Sigmoid colon (tissue), 7 donors: ENCODE measurements around the gene COL15A1. TPM values are rescaled to one million over a fixed set of nuclear protein-coding genes. Genes with fewer than 3 reads are reported as not detected.

Experiments
- DNase-seq: peaks from one replicate; pipeline ENCODE4 v3.0.0-alpha.2; 2019
- H3K27ac ChIP-seq, 4 donors: fragments of 200-600 bp; sonication (generic); one replicate each; pipeline ENCODE4 v1.5.1; 2016 to 2019; ENCODE audit warnings: mild to moderate bottlenecking in 1 of 4
- H3K27me3 ChIP-seq, 3 donors: fragments of 200-600 bp; sonication (generic); one replicate each; pipeline ENCODE4 v1.5.1; 2019; ENCODE audit warnings: mild to moderate bottlenecking in 1 of 3
- H3K36me3 ChIP-seq, 4 donors: fragments of 200-600 bp; sonication (generic); one replicate each; pipeline ENCODE4 v1.5.1; 2016 to 2019
- H3K4me1 ChIP-seq, 4 donors: fragments of 200-600 bp; sonication (generic); one replicate each; pipeline ENCODE4 v1.5.1; 2017 to 2019
- H3K4me3 ChIP-seq, 4 donors: fragments of 200-600 bp; sonication (generic); one replicate each; pipeline ENCODE4 v1.5.1; 2017 to 2019; ENCODE audit warnings: mild to moderate bottlenecking in 2 of 4, moderate library complexity in 1 of 4
- H3K9me3 ChIP-seq, 4 donors: fragments of 200-600 bp in 3 of 4; sonication (generic) in 3 of 4; one replicate each; pipeline versions ENCODE4 v1.5.1 to v1.6.1; 2013 to 2019
- CTCF ChIP-seq, 4 experiments: fragments of 450-650 bp in 3 of 4; fragments of 200-600 bp in 1 of 4; IDR thresholded peaks; one replicate each; pipeline ENCODE4 v1.5.1; 2016 to 2019; ENCODE audit warnings: antibody characterized with exemption in 4 of 4, mild to moderate bottlenecking in 3 of 4, moderate library complexity in 2 of 4
- EP300 ChIP-seq, 4 donors: sonication (generic); formaldehyde crosslinking; IDR thresholded peaks; one replicate each; pipeline ENCODE4 v1.6.1; 2017; ENCODE audit warnings: antibody characterized with exemption in 4 of 4
- POLR2A ChIP-seq, 2 donors: fragments of 450-650 bp; IDR thresholded peaks; one replicate each; pipeline ENCODE4 v1.6.1; 2016; ENCODE audit warnings: antibody characterized with exemption in 2 of 2, mild to moderate bottlenecking in 2 of 2, moderate library complexity in 2 of 2
- POLR2AphosphoS5 ChIP-seq, 4 donors: sonication (generic); formaldehyde crosslinking; IDR thresholded peaks; one replicate each; pipeline ENCODE4 v1.6.1; 2017; ENCODE audit warnings: antibody characterized with exemption in 4 of 4
- WGBS, 2 donors: extraction: QIAGEN DNeasy Blood & Tissue Kit; methylation state at CpG; one replicate each; pipeline ENCODE4 v1.1.7; 2013; 5-methylcytosine and 5-hydroxymethylcytosine counted together
- intact Hi-C: fragments of 100-400 bp; cut with DNase I; formaldehyde crosslinking; loops from one replicate; pipeline ENCODE4 v1.15.1; 2023
- polyA plus RNA-seq, 3 donors: library from polyadenylated mRNA; stranded (reverse); fragments of 200-250 nt; gene quantifications; one replicate each; pipeline ENCODE4 v1.2.3, GENCODE V29; 2013
- total RNA-seq, 4 donors: library from RNA; depleted of rRNA; stranded (reverse); fragments of >200 nt; gene quantifications; one replicate each; pipeline ENCODE4 v1.1.0, GENCODE V29; 2016
- donor health status: healthy with polysubstance abuse.
- donor health status: Bipolar disorder and iron deficiency.
- donor health status: healthy.

Gene COL15A1
- total and polyA plus RNA-seq, 7 donors = under 0.01 to 104 (median 21.4) TPM

- peak; percentile 48 for DNase-seq
- Histone ChIP-seq H3K9me3 (no peaks in the 10 kb centered on the region), H3K27me3 (no peaks in the 10 kb centered on the region), H3K4me1 (peaks cover 0 to 8% (median 5%) of the 10 kb centered on the region in 4 donors), H3K36me3 (no peaks in the 10 kb centered on the region), H3K4me3 (no peak overlapping the region), H3K27ac (no peak overlapping the region)
- 32 to 37% methylated on average over 6 of the region's 6 CpGs for WGBS, 2 donors
- no peak for TF ChIP-seq POLR2A (IDR thresholded peaks at IDR 0.05)
- no peak for TF ChIP-seq CTCF (IDR thresholded peaks at IDR 0.05)
- TF ChIP-seq POLR2AphosphoS5 (IDR thresholded peaks at IDR 0.05) = no peak
- TF ChIP-seq EP300 (IDR thresholded peaks at IDR 0.05) = no peak
- intact Hi-C loops = no loop called here
Observed at GRCh38 chr9:99076483-99077171, 132.9 kb downstream of the COL15A1 start.

GRCh38 chr9:99078717-99079116 is 135.0 kb downstream of the COL15A1 start:
- intact Hi-C loops = no loop called here
- DNase-seq = peak; percentile 10
- WGBS, 2 donors = 82% methylated on average over 2 of the region's 2 CpGs

GRCh38 chr9:99079542-99079941 is 135.8 kb downstream of the COL15A1 start:
- H3K9me3 ChIP-seq = no peaks in the 10 kb centered on the region
- 87 to 93% methylated on average over 3 of the region's 3 CpGs for WGBS, 2 donors
- H3K27me3 ChIP-seq = no peaks in the 10 kb centered on the region
- peak; percentile 19 for DNase-seq
- H3K4me1 ChIP-seq = peaks cover 0 to 8% (median 5%) of the 10 kb centered on the region in 4 donors
- H3K4me3 ChIP-seq = no peak overlapping the region
- TF ChIP-seq POLR2AphosphoS5 (IDR thresholded peaks at IDR 0.05) (no peak), POLR2A (IDR thresholded peaks at IDR 0.05) (no peak), CTCF (IDR thresholded peaks at IDR 0.05) (no peak), EP300 (IDR thresholded peaks at IDR 0.05) (no peak)
- intact Hi-C loops = no loop called here
- H3K36me3 ChIP-seq = no peaks in the 10 kb centered on the region
- no peak overlapping the region for H3K27ac ChIP-seq

More at GRCh38 chr9:99078717-99079116, 135.0 kb downstream of the COL15A1 start:
- Histone ChIP-seq H3K9me3 (no peaks in the 10 kb centered on the region), H3K36me3 (no peaks in the 10 kb centered on the region), H3K27me3 (no peaks in the 10 kb centered on the region), H3K27ac (no peak overlapping the region), H3K4me3 (no peak overlapping the region), H3K4me1 (peaks cover 0 to 8% (median 5%) of the 10 kb centered on the region in 4 donors)
- TF ChIP-seq CTCF (IDR thresholded peaks at IDR 0.05) (no peak), POLR2A (IDR thresholded peaks at IDR 0.05) (no peak), EP300 (IDR thresholded peaks at IDR 0.05) (no peak), POLR2AphosphoS5 (IDR thresholded peaks at IDR 0.05) (no peak)

GRCh38 chr9:99083051-99083450 is 139.3 kb downstream of the COL15A1 start:
- H3K27me3 ChIP-seq = no peaks in the 10 kb centered on the region
- peaks cover 0 to 11% (median 8%) of the 10 kb centered on the region in 4 donors for H3K4me1 ChIP-seq
- intact Hi-C loops = no loop called here
- TF ChIP-seq CTCF (IDR thresholded peaks at IDR 0.05) (no peak), POLR2A (IDR thresholded peaks at IDR 0.05) (no peak), POLR2AphosphoS5 (IDR thresholded peaks at IDR 0.05) (no peak), EP300 (IDR thresholded peaks at IDR 0.05) (no peak)
- H3K4me3 ChIP-seq = no peak overlapping the region
- no peak overlapping the region for H3K27ac ChIP-seq
- no peaks in the 10 kb centered on the region for H3K9me3 ChIP-seq
- WGBS, 2 donors = 75 to 84% methylated on average over 6 of the region's 6 CpGs
- no peak for DNase-seq
- no peaks in the 10 kb centered on the region for H3K36me3 ChIP-seq
